Neuronal stem cell (in vitro differentiated cells): ENCODE data around the gene NCS1.

Experiments
- DNase-seq: peaks from one replicate; pipeline ENCODE4 v3.0.0-alpha.2; 2013; ENCODE audit warnings: low spot score
- H2AFZ ChIP-seq: one replicate; pipeline ENCODE4 v1.6.1; 2013; ENCODE audit warnings: mild to moderate bottlenecking, low read length, inconsistent platforms
- H2AK5ac ChIP-seq: 2 replicates; pipeline ENCODE4 v1.6.1; 2013; ENCODE audit warnings: low read depth, mild to moderate bottlenecking, inconsistent platforms, low read length, moderate library complexity, mixed read lengths
- H2BK120ac ChIP-seq: 2 replicates; pipeline ENCODE4 v1.6.1; 2013; ENCODE audit warnings: low read depth, mild to moderate bottlenecking, inconsistent platforms, low read length, moderate library complexity, mixed read lengths
- H2BK12ac ChIP-seq: one replicate; pipeline ENCODE4 v1.6.1; 2013; ENCODE audit warnings: low read length, inconsistent platforms
- H2BK15ac ChIP-seq: 2 replicates; pipeline ENCODE4 v1.6.1; 2013; ENCODE audit warnings: mild to moderate bottlenecking, low read length, inconsistent platforms, mixed read lengths
- H2BK5ac ChIP-seq: one replicate; pipeline ENCODE4 v1.6.1; 2013; ENCODE audit warnings: inconsistent platforms, mild to moderate bottlenecking, low read length, moderate library complexity
- H3K14ac ChIP-seq: one replicate; pipeline ENCODE4 v1.6.1; 2013; ENCODE audit warnings: low read length, inconsistent platforms
- H3K18ac ChIP-seq: 2 replicates; pipeline ENCODE4 v1.6.1; 2013; ENCODE audit warnings: low read length, inconsistent platforms
- H3K23ac ChIP-seq: 2 replicates; pipeline ENCODE4 v1.6.1; 2013; ENCODE audit warnings: low read depth, mild to moderate bottlenecking, mixed read lengths, low read length, inconsistent platforms; ENCODE audit not compliant: poor library complexity
- H3K27ac ChIP-seq: replicated peaks from 3 replicates; pipeline ENCODE4 v1.5.1; 2013; ENCODE audit warnings: low read length, inconsistent platforms
- H3K27me3 ChIP-seq, 3 experiments: 2 replicates each; pipeline ENCODE4 v1.6.1; 2013; ENCODE audit warnings: low read length in 3 of 3, mild to moderate bottlenecking in 2 of 3, inconsistent platforms in 1 of 3, low read depth in 1 of 3, mixed read lengths in 1 of 3, moderate library complexity in 1 of 3; ENCODE audit not compliant: control insufficient read depth in 3 of 3, insufficient read depth in 3 of 3
- H3K36me3 ChIP-seq, 2 donors: replicated peaks in 1 of 2; 2 replicates each; pipeline ENCODE4 v1.6.1; 2013; ENCODE audit warnings: low read length in 2 of 2; ENCODE audit not compliant: control insufficient read depth in 2 of 2, insufficient read depth in 2 of 2
- H3K4ac ChIP-seq: 2 replicates; pipeline ENCODE4 v1.6.1; 2013; ENCODE audit warnings: inconsistent platforms, mild to moderate bottlenecking, low read length, moderate library complexity
- H3K4me1 ChIP-seq, 2 donors: 1 replicate in 1 of 2; 2 replicates in 1 of 2; pipeline ENCODE4 v1.6.1; 2013; ENCODE audit warnings: low read length in 2 of 2, low read depth in 1 of 2; ENCODE audit not compliant: control insufficient read depth in 2 of 2, insufficient read depth in 1 of 2
- H3K4me2 ChIP-seq: one replicate; pipeline ENCODE4 v1.6.1; 2013; ENCODE audit warnings: mild to moderate bottlenecking, low read length, inconsistent platforms; ENCODE audit not compliant: insufficient read depth, poor library complexity, severe bottlenecking
- H3K4me3 ChIP-seq, 2 donors: 2 replicates each; pipeline ENCODE4 v1.5.1; 2013; ENCODE audit warnings: low read length in 2 of 2, mild to moderate bottlenecking in 2 of 2, inconsistent platforms in 1 of 2, moderate library complexity in 1 of 2
- H3K79me1 ChIP-seq: one replicate; pipeline ENCODE4 v1.6.1; 2013; ENCODE audit warnings: low read depth, mild to moderate bottlenecking, inconsistent platforms, low read length, moderate library complexity
- H3K9ac ChIP-seq: one replicate; pipeline ENCODE4 v1.6.1; 2013; ENCODE audit warnings: mild to moderate bottlenecking, low read depth, low read length, inconsistent platforms; ENCODE audit not compliant: poor library complexity
- H3K9me3 ChIP-seq, 2 donors: replicated peaks in 1 of 2; 2 replicates each; pipeline versions ENCODE3 to v1.6.1; 2013; ENCODE audit warnings: low read length in 2 of 2, mild to moderate bottlenecking in 2 of 2, inconsistent platforms in 1 of 2, low read depth in 1 of 2, mixed read lengths in 1 of 2, moderate library complexity in 1 of 2; ENCODE audit not compliant: control insufficient read depth in 2 of 2, insufficient read depth in 1 of 2
- H4K8ac ChIP-seq: one replicate; pipeline ENCODE4 v1.6.1; 2013; ENCODE audit warnings: low read depth, mild to moderate bottlenecking, inconsistent platforms, low read length, moderate library complexity
- H4K91ac ChIP-seq: one replicate; pipeline ENCODE4 v1.6.1; 2013; ENCODE audit warnings: low read length, low read depth, mild to moderate bottlenecking, inconsistent platforms; ENCODE audit not compliant: poor library complexity
- WGBS, 2 donors: extraction: QIAGEN DNeasy Blood & Tissue Kit; methylation state at CpG; one replicate each; pipeline ENCODE4 v1.1.7; 2013; ENCODE audit warnings: missing lambda C conversion rate in 2 of 2, mixed read lengths in 1 of 2; ENCODE audit not compliant: insufficient read length in 2 of 2, insufficient replicate concordance in 1 of 2; ENCODE audit errors: extremely low coverage in 2 of 2; 5-methylcytosine and 5-hydroxymethylcytosine counted together

NCS1 gene

DNA sequence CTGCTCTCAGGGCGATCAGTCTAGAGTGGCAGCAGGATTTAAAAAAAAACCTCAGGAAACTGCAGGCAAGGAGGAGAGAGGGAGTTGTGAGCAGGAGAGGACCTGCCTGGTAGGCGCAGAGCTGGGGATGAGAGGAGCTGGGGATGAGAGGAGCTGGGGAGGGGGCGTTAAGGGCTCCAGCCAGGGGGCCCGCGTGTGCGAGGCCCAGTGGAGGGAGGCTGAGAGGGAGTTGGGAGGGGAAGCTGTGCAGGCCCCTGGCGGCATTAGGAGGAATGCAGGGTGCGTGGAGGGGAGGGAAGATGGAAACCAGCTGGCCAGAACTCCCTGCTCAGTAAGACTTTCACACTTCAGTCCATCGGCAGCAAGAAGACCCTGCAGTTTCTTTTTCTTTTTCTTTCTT, 48.1 kb downstream of the NCS1 start:
- Histone ChIP-seq H2AK5ac (no peak overlapping the region), H3K27me3 (no peaks in the 10 kb centered on the region), H2BK15ac (no peak overlapping the region), H3K23ac (no peak overlapping the region), H3K9ac (no peak overlapping the region), H4K8ac (no peak overlapping the region), H4K91ac (no peak overlapping the region), H3K36me3 (peaks cover 14 to 24% of the 10 kb centered on the region in 2 donors), H3K79me1 (peaks cover 3% of the 10 kb centered on the region), H3K4me2 (no peak overlapping the region), H3K14ac (no peak overlapping the region), H3K4me3 (no peak overlapping the region), H3K4me1 (peaks cover 0 to 9% of the 10 kb centered on the region in 2 donors), H3K18ac (no peak overlapping the region), H3K4ac (no peak overlapping the region), H2BK120ac (no peak overlapping the region), H3K9me3 (peaks cover 0 to 3% of the 10 kb centered on the region in 2 donors), H3K27ac (peak overlapping the region; percentile 43), H2AFZ (peak overlapping the region; percentile 48), H2BK12ac (no peak overlapping the region), H2BK5ac (no peak overlapping the region)
- DNase-seq: no peak
- WGBS, 2 donors: no CpG with 5 or more reads among the region's 9 CpGs

GRCh38 chr9:130222833-130223232, 50.6 kb downstream of the NCS1 start:
- H3K23ac ChIP-seq: no peak overlapping the region
- H3K27ac ChIP-seq: no peak overlapping the region
- peak overlapping the region; percentile 1 for H4K8ac ChIP-seq
- no peak overlapping the region for H2BK12ac ChIP-seq
- no peak overlapping the region for H2BK5ac ChIP-seq
- no peak overlapping the region for H3K4ac ChIP-seq
- peaks cover 26 to 43% of the 10 kb centered on the region in 2 donors for H3K36me3 ChIP-seq
- H2BK15ac ChIP-seq: no peak overlapping the region
- H3K27me3 ChIP-seq: no peaks in the 10 kb centered on the region
- peaks cover 9 to 13% of the 10 kb centered on the region in 2 donors for H3K9me3 ChIP-seq
- H3K4me3 ChIP-seq: no peak overlapping the region
- no peak overlapping the region for H3K9ac ChIP-seq
- no peak overlapping the region for H3K18ac ChIP-seq
- H2AFZ ChIP-seq: no peak overlapping the region
- H3K4me2 ChIP-seq: no peak overlapping the region
- DNase-seq: no peak
- H3K4me1 ChIP-seq: peaks cover 0 to 9% of the 10 kb centered on the region in 2 donors
- H3K14ac ChIP-seq: peak overlapping the region; percentile 10
- H2BK120ac ChIP-seq: no peak overlapping the region
- WGBS, 2 donors: no CpG with 5 or more reads among the region's 9 CpGs
- peaks cover 3% of the 10 kb centered on the region for H3K79me1 ChIP-seq
- H2AK5ac ChIP-seq: no peak overlapping the region
- H4K91ac ChIP-seq: no peak overlapping the region

DNA sequence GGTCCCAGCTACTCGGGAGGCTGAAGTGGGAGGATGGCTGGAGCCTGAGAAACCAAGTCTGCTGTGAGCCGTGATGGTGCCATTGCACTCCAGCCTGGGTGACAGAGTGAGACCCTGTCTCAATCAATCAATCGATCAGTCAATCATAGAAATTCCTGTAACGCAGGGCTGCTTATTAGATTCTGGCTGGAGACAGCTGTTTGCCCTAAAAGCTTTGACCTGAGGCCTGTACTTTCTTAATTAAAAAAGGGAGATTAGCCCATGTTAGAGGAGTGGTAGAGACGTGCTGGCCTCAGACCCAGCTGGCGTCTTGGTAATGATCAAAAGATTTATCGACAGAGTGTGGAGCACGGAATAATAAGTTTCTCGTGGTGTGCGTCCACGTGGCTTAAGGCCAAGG, 52.9 kb downstream of the NCS1 start:
- Histone ChIP-seq H3K14ac (no peak overlapping the region), H3K4me2 (no peak overlapping the region), H3K36me3 (peaks cover 19 to 52% of the 10 kb centered on the region in 2 donors), H2BK5ac (no peak overlapping the region), H3K4me3 (no peak overlapping the region), H4K91ac (no peak overlapping the region), H2AK5ac (no peak overlapping the region), H3K4me1 (peaks cover 0 to 4% of the 10 kb centered on the region in 2 donors), H3K9ac (no peak overlapping the region), H3K27me3 (no peaks in the 10 kb centered on the region), H3K4ac (no peak overlapping the region), H3K27ac (no peak overlapping the region), H2BK15ac (no peak overlapping the region), H3K23ac (no peak overlapping the region), H2BK12ac (no peak overlapping the region), H2BK120ac (no peak overlapping the region), H3K9me3 (peaks cover 12 to 15% of the 10 kb centered on the region in 2 donors), H2AFZ (no peak overlapping the region), H3K18ac (no peak overlapping the region), H3K79me1 (no peaks in the 10 kb centered on the region), H4K8ac (no peak overlapping the region)
- WGBS, 2 donors: no CpG with 5 or more reads among the region's 11 CpGs
- no peak for DNase-seq

DNA sequence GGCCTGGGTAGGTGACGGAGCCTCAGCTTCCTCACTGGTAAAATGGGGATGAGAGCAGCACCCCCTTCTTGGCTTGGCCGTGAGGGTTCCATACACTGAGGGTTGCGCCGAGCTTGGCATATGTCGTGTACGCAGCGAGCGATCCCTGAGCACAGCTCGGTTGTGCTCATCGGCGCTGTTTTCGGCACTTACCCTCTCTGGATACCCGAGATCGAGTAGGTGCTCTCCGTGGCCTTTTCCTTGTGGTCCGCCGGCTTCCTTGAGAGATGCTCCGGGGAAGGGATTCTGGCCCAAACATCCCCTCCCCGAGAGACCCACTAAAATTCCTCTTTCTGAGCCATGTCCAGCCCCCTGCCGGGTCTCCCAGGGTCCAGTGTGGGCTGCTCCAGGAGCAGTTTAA, 53.4 kb downstream of the NCS1 start:
- Histone ChIP-seq H2BK120ac (no peak overlapping the region), H3K27ac (no peak overlapping the region), H3K4me3 (no peak overlapping the region), H3K18ac (peak overlapping the region; percentile 5), H3K36me3 (peaks cover 22 to 52% of the 10 kb centered on the region in 2 donors), H3K14ac (no peak overlapping the region), H2BK5ac (no peak overlapping the region), H2BK15ac (no peak overlapping the region), H3K27me3 (no peaks in the 10 kb centered on the region), H3K9ac (no peak overlapping the region), H4K91ac (no peak overlapping the region), H3K9me3 (peaks cover 12 to 15% of the 10 kb centered on the region in 2 donors), H2AK5ac (no peak overlapping the region), H3K79me1 (no peaks in the 10 kb centered on the region), H3K4me1 (no peaks in the 10 kb centered on the region), H2BK12ac (no peak overlapping the region), H4K8ac (no peak overlapping the region), H2AFZ (no peak overlapping the region), H3K4me2 (no peak overlapping the region), H3K23ac (no peak overlapping the region), H3K4ac (no peak overlapping the region)
- no peak for DNase-seq
- WGBS, 2 donors: no CpG with 5 or more reads among the region's 20 CpGs
